Fibroblast of peridontal ligament (primary cell): ENCODE measurements around the gene DACH1.

Experiments
- DNase-seq: peaks from one replicate; pipeline ENCODE4 v3.0.0-alpha.2; 2010; ENCODE audit errors: extremely low read depth

DACH1 gene

GRCh38 chr13:71489041-71489440 lies 378.0 kb downstream of the DACH1 start:
- no peak for DNase-seq

- DNase-seq: no peak
These were observed 378.8 kb downstream of the DACH1 start for GRCh38 chr13:71488201-71488600.

- no peak for DNase-seq
These were observed 381.1 kb downstream of the DACH1 start for GRCh38 chr13:71485913-71486312.

GRCh38 chr13:71483733-71484132 lies 383.3 kb downstream of the DACH1 start:
- DNase-seq: no peak

GRCh38 chr13:71481501-71481900 lies 385.5 kb downstream of the DACH1 start:
- no peak for DNase-seq

- no peak for DNase-seq
These were observed 386.0 kb downstream of the DACH1 start for GRCh38 chr13:71481046-71481445.

- DNase-seq: no peak
These were observed 389.3 kb downstream of the DACH1 start for GRCh38 chr13:71477735-71478134.

GRCh38 chr13:71474936-71475335 lies 392.1 kb downstream of the DACH1 start:
- DNase-seq: no peak

GRCh38 chr13:71469626-71470025 lies 397.4 kb downstream of the DACH1 start:
- no peak for DNase-seq

GRCh38 chr13:71464686-71465085 lies 402.3 kb downstream of the DACH1 start:
- DNase-seq: no peak

GRCh38 chr13:71461892-71462291 lies 405.1 kb downstream of the DACH1 start:
- DNase-seq: no peak

GRCh38 chr13:71460211-71460610 lies 406.8 kb downstream of the DACH1 start:
- DNase-seq: no peak

GRCh38 chr13:71459708-71460107 lies 407.3 kb downstream of the DACH1 start:
- DNase-seq: no peak

- DNase-seq: no peak
These were observed 409.4 kb downstream of the DACH1 start for GRCh38 chr13:71457645-71458044.

- no peak for DNase-seq
These were observed 410.9 kb downstream of the DACH1 start for GRCh38 chr13:71456136-71456535.

GRCh38 chr13:71454509-71454908 lies 412.5 kb downstream of the DACH1 start:
- no peak for DNase-seq

GRCh38 chr13:71448080-71448630 lies 418.8 kb downstream of the DACH1 start:
- no peak for DNase-seq

- no peak for DNase-seq
These were observed 429.3 kb downstream of the DACH1 start for GRCh38 chr13:71437704-71438103.

- no peak for DNase-seq
These were observed 436.3 kb downstream of the DACH1 start for GRCh38 chr13:71430681-71431080.

GRCh38 chr13:71417205-71417604 lies 449.8 kb downstream of the DACH1 start:
- no peak for DNase-seq

GRCh38 chr13:71412231-71412630 lies 454.8 kb downstream of the DACH1 start:
- no peak for DNase-seq

- DNase-seq: no peak
These were observed 458.6 kb downstream of the DACH1 start for GRCh38 chr13:71408416-71408815.

- no peak for DNase-seq
These were observed 467.3 kb downstream of the DACH1 start for GRCh38 chr13:71399631-71400215.

- DNase-seq: no peak
These were observed 470.9 kb downstream of the DACH1 start for GRCh38 chr13:71396149-71396548.
